GM19351 (cell line): Measurements from ENCODE around the gene TRIM66.

Experiments used
- ATAC-seq: cut with Tn5 transposase; IDR thresholded peaks from one replicate; pipeline ENCODE4 v1.9.1; 2021; ENCODE audit warnings: mild to moderate bottlenecking, moderate library complexity; ENCODE audit not compliant: unreplicated experiment

Gene TRIM66

DNA sequence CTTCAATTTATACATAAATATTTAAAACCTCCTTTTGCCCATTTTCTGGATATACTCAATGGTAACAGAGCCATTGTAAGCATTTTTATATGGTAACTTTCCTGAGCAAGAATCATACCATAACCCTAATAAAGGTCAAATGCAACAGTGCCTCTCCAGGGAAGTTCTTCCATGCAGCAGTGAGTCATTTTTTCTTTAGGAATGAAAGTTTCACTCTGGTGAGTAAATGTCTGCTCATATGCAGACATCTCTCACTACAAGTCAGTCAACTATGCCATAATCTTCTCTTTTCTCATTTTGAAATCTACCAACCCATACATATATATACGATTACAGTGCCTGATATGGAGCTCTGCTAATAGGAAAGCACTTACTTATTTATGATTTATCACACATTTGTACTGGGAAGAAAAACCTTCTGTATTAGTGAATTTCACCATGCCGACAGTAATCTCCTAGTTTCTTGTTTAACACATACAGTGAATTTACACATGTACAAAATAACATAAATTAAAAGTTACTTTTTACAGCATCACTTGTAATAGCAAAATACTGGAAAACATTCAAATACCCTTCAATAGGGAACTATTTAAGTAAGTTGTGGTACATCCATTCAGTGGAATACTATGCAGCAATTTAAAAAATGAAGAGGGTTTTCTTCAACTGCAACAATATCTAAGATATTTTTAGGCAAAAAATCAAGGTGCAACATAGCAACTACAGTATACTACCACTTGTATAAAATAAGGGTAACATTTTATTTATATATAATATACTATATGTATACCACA, 104.5 kb downstream of the TRIM66 start:
- no peak for ATAC-seq

DNA sequence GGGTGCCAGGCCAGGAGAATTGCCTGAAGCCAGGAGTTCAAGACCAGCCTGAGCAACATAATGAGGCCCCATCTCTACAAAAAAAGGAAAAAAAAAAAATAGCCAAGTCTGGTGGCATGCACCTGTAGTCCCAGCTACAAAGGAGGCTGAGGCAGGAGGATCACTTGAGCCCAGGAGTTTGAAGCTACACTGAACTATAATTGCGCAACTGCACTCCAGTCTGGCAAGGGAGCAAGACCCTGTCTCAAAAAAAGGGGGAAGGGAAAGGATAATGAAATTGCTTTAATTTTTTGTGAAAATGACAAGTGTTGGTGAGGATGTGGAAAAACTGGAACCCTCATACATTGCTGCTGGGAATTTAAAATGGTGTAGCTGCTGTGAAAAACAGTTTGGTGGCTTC, 107.7 kb downstream of the TRIM66 start:
- ATAC-seq, result no peak

DNA sequence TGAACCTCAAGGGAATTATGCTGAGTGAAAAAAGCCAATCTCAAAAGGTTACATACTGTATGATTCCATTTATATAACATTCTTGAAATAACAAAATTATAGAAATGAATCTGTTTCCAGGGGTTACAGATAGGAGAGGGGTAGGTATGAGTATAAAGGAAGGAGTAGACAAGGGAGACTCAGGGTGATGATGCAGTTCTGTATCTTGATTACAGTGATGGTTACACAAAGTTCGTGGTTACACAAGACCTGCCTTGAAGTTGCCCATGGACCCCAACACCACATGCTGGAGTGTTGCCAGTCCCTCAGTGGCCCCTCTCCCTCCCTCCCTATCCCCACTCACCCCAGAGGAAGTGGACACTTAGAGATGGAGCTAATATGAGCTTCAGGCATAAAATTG, 108.7 kb downstream of the TRIM66 start:
- ATAC-seq, result no peak

DNA sequence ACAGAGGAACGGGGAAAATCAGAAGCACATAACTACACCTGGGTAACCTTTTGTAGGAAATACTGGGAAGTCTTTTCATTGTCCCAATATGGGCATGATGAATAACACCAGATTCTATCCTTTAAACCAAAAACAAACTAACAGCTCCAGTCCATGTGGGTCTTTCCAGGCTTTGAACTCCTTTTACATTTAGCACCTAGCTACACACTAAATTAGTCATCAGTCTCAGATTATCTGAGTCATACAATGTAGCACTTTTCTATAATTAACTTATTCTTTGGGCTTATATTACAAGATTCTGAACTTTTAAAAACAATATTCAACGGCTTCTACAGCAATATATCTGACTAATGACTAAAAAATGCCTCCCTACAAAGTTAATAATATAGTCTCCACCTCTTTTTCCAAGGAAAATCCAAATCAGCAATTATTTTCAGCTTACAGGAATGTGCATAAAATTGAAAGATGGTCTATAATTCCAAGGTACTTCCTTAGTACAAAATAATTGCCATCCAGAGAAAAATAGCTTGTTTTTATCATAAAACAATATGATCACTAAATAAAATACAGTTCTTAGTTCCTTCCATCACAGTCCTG, 114.8 kb downstream of the TRIM66 start:
- ATAC-seq, result no peak

DNA sequence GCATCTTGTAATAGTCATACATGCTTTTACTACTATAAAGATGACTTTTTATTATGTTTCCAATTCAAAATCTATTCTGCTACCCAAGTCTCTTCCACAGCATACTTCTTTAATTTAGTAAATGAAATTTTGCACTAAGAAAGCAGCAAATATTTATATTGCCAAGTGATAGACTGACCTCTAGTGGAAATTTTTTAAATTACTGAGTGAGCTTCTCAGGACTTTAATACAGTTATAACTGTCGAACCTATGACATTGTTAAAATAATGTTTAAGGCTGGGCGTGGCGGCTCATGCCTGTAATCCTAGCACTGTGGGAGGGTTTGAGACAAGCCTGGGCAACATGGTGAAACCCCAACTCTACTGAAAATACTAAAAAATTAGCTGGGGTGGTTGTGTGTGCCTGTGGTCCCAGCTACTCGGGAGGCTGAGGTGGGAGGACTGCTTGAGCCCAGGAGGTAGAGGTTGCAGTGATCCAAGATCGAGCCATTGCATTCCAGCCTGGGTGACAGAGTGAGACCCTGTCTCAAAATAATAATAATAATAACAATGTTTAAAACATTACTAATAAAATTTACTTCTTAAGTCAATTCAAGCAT, 115.8 kb downstream of the TRIM66 start:
- peak; percentile 67 for ATAC-seq

DNA sequence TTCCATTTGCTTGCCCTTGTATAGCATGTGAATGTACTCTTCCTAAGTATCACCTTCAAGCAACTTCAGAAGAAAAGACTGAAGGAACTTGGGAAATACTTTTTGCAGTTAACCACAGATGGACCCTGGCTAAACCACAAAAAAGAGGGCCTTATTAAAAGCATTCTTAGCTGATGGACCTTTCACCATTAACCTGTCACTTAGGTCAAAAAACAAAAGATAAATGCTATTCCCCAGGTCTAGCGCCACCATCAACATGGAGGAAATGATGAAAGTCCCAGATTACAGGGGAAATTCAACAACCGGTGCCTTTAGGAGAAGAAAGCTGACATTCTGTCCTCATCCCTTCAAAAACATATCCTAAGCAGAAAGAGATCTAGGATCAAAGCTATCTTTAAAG, 117.9 kb downstream of the TRIM66 start:
- ATAC-seq, result no peak
